Fibroblast of villous mesenchyme (primary cell): ENCODE measurements around the gene MTO1. TPM values are rescaled to one million over a fixed set of nuclear protein-coding genes. Genes with fewer than 3 reads are reported as not detected.

ENCODE experiments used
- DNase-seq: peaks from one replicate; pipeline ENCODE4 v3.0.0-alpha.2; 2010; ENCODE audit warnings: low read depth
- H3K4me3 ChIP-seq: 2 replicates; pipeline ENCODE4 v1.5.1; 2011; ENCODE audit warnings: low read depth, mild to moderate bottlenecking, low read length
- CTCF ChIP-seq: IDR thresholded peaks from 2 replicates; pipeline ENCODE4 v1.5.1; 2012; ENCODE audit warnings: low read depth, mild to moderate bottlenecking, low read length; ENCODE audit not compliant: insufficient read depth
- total RNA-seq: library from RNA; depleted of rRNA; stranded (reverse); fragments of >200 nt; gene quantifications from 2 replicates; pipeline ENCODE4 v1.2.3, GENCODE V29; 2012

The MTO1 gene, protein sequence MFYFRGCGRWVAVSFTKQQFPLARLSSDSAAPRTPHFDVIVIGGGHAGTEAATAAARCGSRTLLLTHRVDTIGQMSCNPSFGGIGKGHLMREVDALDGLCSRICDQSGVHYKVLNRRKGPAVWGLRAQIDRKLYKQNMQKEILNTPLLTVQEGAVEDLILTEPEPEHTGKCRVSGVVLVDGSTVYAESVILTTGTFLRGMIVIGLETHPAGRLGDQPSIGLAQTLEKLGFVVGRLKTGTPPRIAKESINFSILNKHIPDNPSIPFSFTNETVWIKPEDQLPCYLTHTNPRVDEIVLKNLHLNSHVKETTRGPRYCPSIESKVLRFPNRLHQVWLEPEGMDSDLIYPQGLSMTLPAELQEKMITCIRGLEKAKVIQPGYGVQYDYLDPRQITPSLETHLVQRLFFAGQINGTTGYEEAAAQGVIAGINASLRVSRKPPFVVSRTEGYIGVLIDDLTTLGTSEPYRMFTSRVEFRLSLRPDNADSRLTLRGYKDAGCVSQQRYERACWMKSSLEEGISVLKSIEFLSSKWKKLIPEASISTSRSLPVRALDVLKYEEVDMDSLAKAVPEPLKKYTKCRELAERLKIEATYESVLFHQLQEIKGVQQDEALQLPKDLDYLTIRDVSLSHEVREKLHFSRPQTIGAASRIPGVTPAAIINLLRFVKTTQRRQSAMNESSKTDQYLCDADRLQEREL
- total RNA-seq: 42.8 and 59.2 TPM in 2 replicates

GRCh38 chr6:73461537-73462350 is at the start of gene MTO1:
Gene MTO1 (plus strand): TSS chr6:73461737. CDS start chr6:73461855, 118 bp downstream.
- H3K4me3 ChIP-seq: peak within 1 kb of the TSS; percentile 97
- DNase-seq: peak; percentile 92
- no peak for TF ChIP-seq CTCF

GRCh38 chr6:73413102-73413501 is 48.4 kb upstream of the MTO1 start:
- TF ChIP-seq CTCF: no peak
- no peak overlapping the region for H3K4me3 ChIP-seq
- DNase-seq: no peak

GRCh38 chr6:73418081-73418741 is 43.3 kb upstream of the MTO1 start:
- no peak overlapping the region for H3K4me3 ChIP-seq
- DNase-seq: peak; percentile 60
- no peak for TF ChIP-seq CTCF

- TF ChIP-seq CTCF: no peak
- H3K4me3 ChIP-seq: no peak overlapping the region
- no peak for DNase-seq
Observed at GRCh38 chr6:73421534-73421933, 40.0 kb upstream of the MTO1 start.

GRCh38 chr6:73435236-73435635 is 26.3 kb upstream of the MTO1 start:
- TF ChIP-seq CTCF: no peak
- H3K4me3 ChIP-seq: no peak overlapping the region
- no peak for DNase-seq

DNA sequence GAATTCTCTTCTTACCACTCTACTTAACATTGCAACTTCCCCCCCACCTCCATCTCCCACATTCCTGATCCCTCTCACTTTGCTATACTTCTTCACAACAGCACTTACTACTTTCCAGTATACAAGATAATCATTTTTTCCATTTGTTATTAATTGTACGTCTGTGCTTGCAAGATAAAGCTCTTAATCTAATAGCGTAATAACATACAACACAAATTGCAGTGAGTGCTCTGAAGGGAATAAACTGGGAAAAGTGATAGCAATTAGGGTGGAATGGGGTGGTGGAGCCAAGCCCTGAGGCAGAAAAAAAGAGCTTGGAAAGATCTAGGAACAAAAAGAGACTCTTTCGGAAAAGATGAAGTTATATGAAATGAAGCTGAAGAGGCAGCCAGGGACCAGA is 18.0 kb upstream of the MTO1 start:
- DNase-seq: no peak
- no peak for TF ChIP-seq CTCF
- no peak overlapping the region for H3K4me3 ChIP-seq
